Measurements from ENCODE around the gene NMT1.

NMT1 gene

DNA sequence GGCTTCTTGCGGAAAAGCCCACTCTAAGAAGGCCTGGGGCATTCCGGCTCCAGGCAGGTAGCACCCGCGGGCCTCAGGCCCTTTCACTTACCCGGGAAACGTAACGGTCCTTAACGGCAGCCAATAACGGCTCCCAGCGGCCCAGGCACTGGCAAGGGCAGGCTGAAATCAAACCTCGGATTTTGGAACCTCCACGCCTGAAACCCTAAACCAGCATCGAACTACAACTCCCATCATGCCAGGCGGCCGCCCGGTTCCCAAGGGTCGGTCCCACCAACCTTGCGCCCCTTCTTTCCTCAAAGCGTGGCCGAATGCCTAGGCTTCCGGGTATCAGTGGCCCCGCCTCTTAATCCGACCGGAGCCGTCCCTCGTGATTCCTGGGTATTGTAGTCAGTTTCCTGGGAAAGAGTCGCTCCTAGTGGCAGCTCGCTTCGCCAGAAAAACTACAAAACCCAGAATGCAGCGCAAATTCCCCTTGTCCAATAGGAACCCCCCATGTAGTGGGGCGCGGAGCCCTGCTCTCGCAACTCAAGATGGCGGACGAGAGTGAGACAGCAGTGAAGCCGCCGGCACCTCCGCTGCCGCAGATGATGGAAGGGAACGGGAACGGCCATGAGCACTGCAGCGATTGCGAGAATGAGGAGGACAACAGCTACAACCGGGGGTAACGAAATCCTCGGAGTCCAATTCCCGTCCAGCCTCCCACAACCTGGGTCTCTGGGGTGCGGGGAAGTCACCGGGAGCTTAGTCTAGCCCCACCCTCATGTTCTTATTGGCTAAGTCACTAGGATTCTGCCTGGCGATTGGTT lies at the start of gene NMT1:
Gene NMT1 (plus strand): TSS at position 521 of the 809 bp plus-strand sequence. CDS start 13 bp downstream, at position 534.
- peak within 1 kb of the TSS; percentile 63 to 96 (median 90) for H3K27ac ChIP-seq
- H3K4me3 ChIP-seq: peak within 1 kb of the TSS; percentile 49 to 86 (median 74)

DNA sequence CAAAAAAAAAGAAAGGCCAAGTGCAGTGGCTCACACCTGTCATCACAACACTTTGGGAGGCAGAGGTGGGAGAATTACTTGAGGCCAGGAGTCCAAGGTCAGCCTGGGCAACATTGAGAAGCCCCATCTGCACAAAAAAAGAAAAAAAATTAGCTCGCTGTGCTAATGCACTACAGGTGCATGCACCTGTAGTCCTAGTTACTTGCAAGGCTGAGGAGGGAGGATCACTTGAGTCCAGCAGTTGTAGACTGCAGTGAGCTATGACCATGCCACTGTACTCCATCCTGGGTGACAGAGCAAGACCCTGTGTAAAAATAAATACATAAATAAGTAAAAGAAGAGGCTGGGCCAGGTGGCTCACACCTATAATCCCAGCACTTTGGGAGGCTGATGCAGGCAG lies 49.4 kb upstream of the NMT1 start:
- no peak overlapping the region for H3K27ac ChIP-seq
- H3K4me3 ChIP-seq: no peak overlapping the region

DNA sequence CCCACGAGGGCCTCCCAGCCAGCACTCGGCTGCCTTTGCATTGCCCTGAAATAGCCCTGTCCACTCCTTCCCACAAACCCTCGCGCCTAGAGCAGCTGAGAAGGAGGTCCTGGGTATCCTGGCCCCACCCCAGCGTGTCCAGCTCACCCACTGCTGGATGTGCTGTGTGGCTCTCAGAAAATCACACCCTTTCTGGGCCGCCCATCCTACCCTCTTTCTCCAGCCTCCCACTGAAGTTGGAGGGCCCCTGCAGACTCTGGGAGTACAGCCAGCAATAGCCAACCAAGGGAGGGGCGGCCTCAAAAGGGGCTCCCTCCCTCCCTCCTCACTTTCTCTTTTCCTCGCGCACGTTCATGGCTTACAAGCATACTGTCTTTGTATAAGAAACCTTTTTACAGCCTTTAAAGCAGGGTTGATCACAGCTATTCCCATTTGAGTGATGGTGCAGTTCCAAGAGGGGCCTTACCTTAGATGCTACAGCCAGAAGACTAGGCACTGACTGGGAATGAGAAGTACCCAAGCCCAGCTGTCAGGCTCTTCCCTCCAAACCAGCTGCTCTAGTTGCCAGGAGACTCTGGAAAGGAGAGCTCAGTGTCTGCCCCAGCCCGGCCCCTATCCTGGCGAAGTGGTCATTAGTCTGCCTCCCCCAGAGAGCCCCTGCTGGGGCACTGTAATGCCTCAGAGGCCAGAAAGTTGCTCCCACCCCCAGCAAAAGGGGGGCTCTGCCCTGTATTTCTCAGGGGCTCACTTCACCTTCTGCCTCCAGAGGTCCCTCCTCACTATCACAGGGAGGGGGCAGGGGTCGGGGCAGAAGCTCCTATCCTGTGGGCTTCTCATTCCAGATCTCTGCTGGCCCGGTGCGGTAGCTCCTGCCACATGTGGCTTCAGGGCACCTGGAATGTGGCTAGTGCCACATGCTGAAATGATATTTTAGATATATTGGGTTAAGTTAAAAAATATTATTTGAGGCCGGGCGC lies 47.8 kb upstream of the NMT1 start:
- no peak overlapping the region for H3K27ac ChIP-seq
- H3K4me3 ChIP-seq: no peak overlapping the region

DNA sequence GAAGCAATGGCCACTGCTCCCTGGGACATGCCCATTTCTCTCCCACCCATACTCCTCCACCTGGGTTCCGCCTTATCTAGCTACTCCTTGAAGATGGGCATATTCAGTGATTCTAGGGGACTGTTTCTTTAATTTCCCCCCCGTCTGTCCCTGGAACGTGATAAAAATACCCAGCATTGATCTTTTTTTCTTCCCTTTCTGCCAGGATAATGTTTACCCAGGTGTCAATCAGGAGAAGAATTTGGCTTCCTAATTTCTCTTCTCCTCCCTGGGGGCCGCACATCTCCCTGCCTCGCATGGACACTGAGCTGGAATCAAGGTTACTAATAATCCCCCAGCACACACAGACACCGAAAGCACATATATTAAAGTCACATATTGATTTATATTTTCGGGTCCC lies 44.9 kb upstream of the NMT1 start:
- Histone ChIP-seq H3K27ac (no peak overlapping the region), H3K4me3 (no peak overlapping the region)

DNA sequence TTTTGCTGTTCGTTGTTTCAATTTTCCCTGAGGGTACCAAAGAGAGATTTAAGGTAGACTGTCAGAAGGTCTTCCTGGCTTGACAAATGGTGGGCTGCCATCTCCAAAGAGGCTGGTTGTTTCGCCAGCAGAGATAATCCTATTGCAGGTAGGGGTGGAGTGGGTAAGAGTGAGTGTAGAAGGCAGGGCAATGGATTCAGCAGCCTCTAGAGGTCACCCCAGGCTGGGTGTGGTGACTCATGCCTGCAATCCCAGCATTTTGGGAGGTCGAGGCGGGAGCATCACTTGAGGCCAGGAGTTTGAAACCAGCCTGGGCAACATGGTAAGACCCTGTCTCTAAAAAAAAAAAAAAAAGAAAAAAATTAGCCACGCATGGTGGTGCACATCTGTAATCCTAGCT lies 44.3 kb upstream of the NMT1 start:
- H3K4me3 ChIP-seq: no peak overlapping the region

DNA sequence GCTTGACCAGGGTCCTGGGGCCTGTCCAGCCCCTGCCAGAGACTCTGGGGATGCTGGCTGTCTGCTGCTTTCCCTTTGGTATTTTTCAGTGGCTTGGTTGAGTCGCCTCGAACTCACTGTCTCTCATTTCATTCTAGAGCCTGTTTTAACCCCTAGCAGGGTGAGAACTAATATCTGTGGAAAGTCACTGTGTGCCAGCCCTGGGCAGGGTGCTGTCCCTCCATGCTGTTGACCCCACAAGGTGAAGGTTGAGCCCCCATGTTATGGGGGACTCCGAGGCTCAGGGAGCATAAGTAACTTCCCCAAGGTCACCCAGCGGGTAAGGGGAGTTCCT lies 42.6 kb upstream of the NMT1 start:
- Histone ChIP-seq H3K4me3 (peak overlapping the region; percentile 37 to 52 (median 44)), H3K27ac (peak overlapping the region in 9 of 21 experiments; percentile 4 to 77 (median 45))

More for the DNA sequence above, 44.3 kb upstream of the NMT1 start:
- H3K27ac ChIP-seq: no peak overlapping the region

DNA sequence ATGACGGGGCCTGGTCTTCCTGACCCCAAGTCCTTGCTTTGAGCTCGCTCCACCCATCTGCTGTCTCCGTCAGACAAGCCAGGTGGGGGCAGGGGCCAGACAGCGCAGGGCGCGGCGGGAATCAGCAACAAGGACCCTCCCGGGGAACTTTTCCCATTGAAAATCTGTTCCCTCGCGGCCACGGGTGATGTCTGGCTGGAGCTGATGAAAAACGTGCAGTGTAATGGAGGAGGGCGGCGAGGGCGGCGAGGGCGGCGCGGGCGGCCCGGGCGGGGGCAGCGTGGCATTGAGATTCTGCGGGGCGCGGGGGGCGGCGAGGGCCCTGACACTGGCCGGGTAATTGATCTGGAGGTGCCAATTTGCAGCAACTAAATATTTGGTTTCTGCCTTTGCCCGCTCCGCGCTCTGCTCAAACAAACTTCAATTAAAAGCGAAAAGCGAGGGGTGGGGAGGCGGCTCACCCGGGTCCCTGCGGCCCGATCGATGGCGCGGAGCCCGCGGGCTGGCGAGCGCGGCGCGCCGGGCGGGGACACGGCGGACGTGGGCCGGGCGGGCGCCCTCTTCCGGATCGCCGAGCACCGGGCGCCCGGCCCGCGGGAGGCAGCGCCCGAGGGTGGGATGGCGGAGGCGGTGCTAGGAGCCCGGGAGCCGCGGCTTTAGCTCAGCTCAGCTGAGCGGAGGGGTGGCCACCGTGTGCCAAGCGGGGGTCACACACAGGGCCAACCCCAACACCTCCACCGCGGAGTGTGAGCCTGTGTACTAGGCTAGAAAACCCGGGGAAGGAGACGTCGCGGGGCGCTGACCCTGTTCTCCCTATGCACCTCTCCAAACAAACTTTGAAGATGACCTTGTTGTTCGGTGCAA lies 42.0 kb upstream of the NMT1 start:
- Histone ChIP-seq H3K4me3 (peak overlapping the region; percentile 37 to 52 (median 44)), H3K27ac (peak overlapping the region in 12 of 21 experiments; percentile 4 to 77 (median 46))

DNA sequence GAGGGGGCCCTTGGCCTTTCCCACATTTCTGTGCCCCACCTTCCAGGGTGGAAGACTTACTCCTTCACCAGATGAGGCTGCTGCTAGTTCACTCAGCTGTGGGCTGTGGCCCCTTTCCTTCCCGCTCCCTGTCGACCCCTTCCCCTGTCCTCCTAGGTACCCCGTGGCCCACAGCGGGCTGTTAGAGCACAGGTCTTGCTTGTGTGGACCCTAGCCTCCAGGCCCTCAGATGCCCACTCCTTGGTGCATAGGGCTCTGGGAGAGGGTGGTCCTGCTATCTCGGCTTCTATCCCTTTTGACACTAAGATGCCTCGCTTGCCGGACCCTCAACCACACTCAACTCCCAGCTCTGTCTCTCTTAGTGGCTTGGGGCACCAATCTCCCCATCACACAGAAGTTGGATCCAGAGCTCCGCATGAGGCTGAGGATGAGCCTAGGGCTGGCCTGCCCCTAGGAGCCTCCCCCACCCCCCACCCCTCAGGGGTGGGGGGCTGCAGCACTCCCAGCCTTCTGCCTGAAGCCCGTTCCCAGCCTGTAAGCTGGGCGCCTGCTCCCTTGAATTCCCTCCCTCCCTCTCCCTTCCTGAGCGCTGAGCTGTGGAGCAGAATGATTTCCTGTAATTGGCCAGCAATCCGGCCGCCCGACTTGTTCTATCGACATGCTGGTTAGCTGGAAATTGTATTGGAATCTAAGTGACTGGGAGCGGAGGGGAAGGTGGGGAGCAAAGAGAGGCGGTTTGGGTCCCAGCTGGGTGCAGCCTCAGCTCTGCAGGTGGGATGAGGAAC lies 40.6 kb upstream of the NMT1 start:
- Histone ChIP-seq H3K27ac (peak overlapping the region in 1 of 21 experiments; percentile 35), H3K4me3 (no peak overlapping the region)

DNA sequence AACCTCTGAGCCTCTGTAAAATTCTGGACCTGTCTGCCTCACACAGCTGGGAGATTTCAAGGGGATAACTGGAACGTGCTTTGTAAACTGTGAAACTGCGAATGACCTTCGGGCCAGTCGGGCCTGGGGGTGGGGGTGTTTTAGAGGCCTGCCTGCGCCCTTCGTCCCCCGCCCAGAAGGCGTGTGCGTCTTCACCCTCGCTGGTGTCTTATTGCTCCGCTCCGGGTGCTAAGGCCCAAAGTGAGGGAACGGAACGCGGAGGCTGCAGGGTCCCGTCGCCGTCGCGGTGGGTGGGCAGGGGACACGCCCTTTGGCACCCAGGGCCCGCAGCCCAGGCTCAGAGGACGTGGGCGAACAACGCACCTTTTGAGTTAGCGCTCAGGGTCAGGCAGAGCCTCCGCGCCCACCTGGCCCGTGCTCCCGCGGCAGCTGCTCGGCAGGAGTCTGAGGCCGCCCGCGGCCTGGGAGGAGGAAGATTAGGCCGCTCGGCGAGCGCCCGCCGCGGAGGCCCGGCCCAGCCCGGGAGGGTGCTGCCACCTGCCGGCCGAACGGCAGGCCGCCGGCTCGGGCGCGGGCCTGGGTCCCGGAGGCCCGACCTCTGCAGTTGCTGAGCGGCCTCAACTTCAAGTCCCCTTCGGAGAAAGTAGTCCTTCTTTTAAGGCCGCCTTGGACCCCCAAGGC lies 39.4 kb upstream of the NMT1 start:
- Histone ChIP-seq H3K27ac (peak overlapping the region in 15 of 21 experiments; percentile 19 to 78 (median 62)), H3K4me3 (peak overlapping the region; percentile 19 to 28 (median 25))

DNA sequence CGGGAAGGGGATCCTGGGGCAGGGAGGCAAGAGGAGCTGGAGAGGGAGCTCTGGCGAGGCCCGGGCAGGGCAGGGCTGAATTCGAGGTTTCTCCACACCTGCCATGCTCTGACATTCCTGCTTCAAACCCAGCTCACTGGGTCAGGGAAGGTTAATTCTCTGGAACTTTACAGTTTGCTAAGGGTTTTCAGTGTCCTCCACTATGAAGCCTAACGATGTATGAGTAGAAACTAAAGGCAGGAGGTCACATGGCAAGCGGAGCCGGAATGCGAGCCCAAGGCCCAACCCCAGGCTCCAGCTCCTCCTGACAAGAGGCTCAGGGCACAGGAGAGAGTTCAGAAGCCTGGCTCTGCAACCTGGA lies 38.8 kb upstream of the NMT1 start:
- peak overlapping the region in 9 of 21 experiments; percentile 39 to 78 (median 62) for H3K27ac ChIP-seq
- peak overlapping the region in 2 of 7 experiments; percentile 23 to 28 for H3K4me3 ChIP-seq

DNA sequence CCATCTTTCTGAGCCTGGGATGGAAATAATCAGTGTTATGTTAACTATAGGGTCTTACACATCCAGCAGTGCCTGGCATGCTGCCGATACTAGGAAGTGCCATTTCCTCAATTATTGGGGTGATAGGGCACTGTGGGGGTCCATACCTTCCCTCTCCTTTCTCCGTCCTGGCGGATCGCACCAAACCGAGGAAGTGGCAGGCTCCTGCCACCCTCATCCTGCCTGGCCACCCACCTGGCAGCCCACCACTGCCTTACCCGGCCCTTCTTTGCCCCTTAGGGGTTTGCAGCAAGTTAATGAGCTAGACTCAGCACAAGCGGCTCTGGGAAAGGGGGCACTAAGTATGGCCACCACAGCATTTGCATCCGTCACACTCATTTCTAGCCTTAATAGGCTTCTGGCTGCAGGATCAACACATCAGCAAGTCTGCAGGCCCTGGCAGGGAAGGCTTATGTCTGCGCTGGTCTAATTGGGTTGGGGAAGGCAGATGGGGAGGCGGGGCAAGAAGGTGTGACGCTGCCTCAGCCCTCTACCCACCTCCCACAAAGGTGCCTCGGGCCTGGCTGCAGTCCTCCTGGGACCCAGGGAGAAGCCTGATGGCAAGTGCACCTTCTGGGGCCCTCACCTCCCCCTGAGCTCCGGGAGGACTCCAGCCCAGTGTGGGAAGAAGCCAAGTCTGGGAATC lies 38.3 kb upstream of the NMT1 start:
- Histone ChIP-seq H3K4me3 (no peak overlapping the region), H3K27ac (peak overlapping the region in 6 of 21 experiments; percentile 2 to 73 (median 62))

DNA sequence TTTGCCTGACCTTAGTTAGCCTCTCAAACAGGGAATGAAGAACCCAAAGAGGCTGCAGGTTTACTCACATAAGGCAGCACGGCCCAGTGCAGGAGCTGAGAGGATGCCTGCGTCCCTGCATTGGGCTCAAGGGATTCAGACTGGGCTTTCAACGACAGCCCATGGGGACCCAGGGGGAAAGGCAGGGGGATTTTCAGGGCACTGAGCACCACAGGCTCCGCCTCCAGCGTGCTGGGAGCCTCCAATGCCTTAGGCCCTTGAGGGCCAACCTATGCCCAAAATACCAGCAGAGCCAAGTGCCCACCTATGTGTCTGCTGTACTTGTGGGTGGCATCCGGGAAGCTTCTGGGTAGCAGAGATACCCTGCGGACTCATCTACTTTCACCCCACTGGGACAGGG lies 32.0 kb upstream of the NMT1 start:
- Histone ChIP-seq H3K27ac (no peak overlapping the region), H3K4me3 (no peak overlapping the region)

DNA sequence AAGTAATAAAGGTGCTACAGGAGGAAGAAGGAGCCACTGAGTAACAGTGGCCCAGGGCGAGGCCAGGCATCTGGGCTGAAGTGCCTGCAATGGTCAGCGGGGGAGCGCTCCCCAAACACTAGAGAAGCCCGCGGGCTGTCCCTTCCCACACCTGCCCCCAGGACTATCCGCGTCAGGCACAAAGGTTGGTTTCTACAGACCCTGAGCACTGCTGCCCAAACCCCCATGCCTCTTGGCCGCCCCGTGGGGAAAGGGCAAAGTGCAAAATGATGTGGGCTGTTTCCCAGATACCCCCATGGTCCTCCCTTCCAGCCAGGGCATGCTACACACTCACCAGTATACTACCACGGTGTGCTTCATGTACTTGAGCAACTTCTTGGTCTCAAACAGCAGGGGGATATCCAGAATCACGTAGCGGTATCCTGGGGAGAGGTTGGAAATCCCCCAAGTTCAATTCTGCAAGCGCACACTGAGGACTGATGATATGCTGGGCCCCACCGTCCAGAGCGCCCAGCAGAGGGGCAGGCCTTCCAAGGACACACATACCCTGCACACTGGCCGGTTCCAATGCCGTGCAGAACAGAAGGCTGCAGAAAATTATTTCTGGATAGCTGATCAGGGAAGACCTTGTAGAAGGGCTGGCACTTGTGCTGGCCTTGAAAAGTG lies 31.2 kb upstream of the NMT1 start:
- Histone ChIP-seq H3K4me3 (no peak overlapping the region), H3K27ac (no peak overlapping the region)

DNA sequence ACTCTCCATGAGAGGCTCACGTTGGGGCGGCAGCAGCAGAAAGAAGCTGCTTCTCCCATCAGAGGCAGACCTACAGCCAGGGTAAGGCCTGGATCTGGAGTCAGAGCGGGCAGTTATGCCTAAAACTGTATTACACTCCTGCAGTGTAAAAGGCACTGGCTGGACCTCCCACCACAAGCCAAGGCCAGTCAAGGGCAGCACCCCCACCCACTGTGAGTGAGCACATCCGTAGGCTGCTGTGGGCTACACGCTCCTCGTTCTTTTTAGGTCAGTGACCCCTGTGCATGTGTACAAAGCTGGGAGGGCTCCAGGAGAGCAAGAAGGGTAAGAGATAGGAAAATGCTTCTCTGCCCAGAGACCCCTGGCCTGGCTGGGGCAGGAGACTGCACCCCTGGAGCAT lies 30.4 kb upstream of the NMT1 start:
- H3K27ac ChIP-seq: no peak overlapping the region
- H3K4me3 ChIP-seq: no peak overlapping the region

DNA sequence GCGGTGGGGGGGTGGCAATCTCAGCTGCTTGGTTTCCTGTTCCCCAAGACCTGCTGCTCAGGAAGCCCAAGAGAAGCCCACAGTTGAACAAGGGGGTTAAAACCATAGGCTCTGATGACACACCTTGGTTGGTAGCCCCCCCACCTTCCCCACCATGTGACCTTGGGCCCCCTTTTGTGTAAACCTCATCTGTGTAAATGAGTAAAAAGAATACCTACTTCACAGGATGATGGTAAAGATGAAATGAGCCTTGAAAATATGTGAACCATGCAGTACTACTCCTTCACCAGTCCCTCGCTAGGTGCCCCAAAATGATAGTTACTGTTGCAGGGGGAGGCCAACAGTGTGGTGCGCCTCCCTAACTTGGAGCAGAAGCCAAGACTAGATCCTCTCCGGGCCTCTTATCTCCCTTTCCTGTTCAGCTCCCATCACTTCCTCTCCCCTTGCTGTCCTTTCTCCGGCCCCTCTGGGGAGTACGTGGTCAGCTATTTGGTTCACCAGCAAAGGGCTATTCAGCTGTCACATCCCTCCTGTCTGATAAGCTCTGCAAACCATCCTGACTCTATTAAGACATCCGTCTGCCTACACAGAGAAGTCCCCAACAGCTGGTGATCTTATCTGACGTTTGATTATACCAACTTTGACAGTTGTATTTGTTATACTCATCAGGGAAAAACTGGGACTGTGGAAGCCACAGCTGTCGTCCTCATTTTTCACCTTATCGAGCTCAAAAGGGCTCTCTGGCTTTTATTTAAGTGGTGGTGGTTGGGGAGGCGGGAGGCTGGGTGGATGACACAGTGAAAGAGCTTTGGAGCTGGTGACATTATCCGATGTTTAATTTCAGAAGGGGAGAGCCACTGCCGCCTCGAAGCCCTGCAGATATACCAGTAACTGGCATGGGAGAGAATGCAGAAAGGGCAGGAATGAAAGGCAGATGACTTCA lies 29.6 kb upstream of the NMT1 start:
- Histone ChIP-seq H3K4me3 (no peak overlapping the region), H3K27ac (no peak overlapping the region)

DNA sequence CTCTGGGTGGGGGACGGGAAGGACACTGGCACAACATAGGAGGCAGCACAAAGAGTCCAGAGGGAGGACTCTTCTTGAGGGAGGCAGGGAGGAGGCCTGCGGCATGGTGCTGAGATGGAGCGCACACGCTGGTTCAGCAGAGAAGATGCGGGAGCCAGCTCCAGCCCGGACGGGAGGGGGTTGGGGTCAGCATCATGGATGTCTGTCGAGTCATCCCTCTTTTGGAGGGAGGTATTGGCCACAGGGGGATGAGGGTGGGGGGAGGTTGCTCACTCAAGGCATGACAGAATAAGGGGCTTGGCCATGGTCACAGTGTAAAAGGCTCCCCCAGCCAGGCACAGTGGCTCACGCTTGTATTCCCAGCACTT lies 29.0 kb upstream of the NMT1 start:
- no peak overlapping the region for H3K27ac ChIP-seq
- H3K4me3 ChIP-seq: no peak overlapping the region

Data from skin epidermis (tissue), 12 donors.